ENCODE data around the gene MSI2.

MSI2 gene

GRCh38 chr17:57672971-57673370, 416.6 kb downstream of the MSI2 start:
- H3K4me1 ChIP-seq (ENCODE audit: control insufficient read depth, low read depth, low read length) = no peaks in the 10 kb centered on the region
- no peak overlapping the region for H3K27ac ChIP-seq (ENCODE audit: low read depth, low read length)
- H3K18ac ChIP-seq (ENCODE audit: low read length) = no peak overlapping the region
- no peaks in the 10 kb centered on the region for H3K79me2 ChIP-seq (ENCODE audit: control insufficient read depth, insufficient read depth, low read length)
- H3K23ac ChIP-seq (ENCODE audit: low read length) = no peak overlapping the region
- no peaks in the 10 kb centered on the region for H3K27me3 ChIP-seq (ENCODE audit: insufficient read depth, low read length, poor library complexity)
- H3K79me1 ChIP-seq (ENCODE audit: low read length) = no peaks in the 10 kb centered on the region
- no peak overlapping the region for H3K4me2 ChIP-seq (ENCODE audit: low read length)
- no peak overlapping the region for H3K4ac ChIP-seq (ENCODE audit: low read depth, low read length)
- DNase-seq = no peak
- no peak overlapping the region for H2BK15ac ChIP-seq (replicated peaks; ENCODE audit: low read depth)
- H3K4me3 ChIP-seq (ENCODE audit: low read length) = no peak overlapping the region
- H4K5ac ChIP-seq (ENCODE audit: low read length) = no peak overlapping the region
- no CpG with 5 or more reads among the region's 4 CpGs for WGBS (ENCODE audit: extremely low coverage, insufficient coverage, low lambda C conversion rate)
- H2BK120ac ChIP-seq (ENCODE audit: low read depth, low read length) = no peak overlapping the region
- no peak overlapping the region for H2AK5ac ChIP-seq (ENCODE audit: low read length)
- H3K56ac ChIP-seq (ENCODE audit: low read length) = no peak overlapping the region
- no peak overlapping the region for H3K9ac ChIP-seq (ENCODE audit: low read length)
- H2BK5ac ChIP-seq (ENCODE audit: low read length) = no peak overlapping the region
- no peaks in the 10 kb centered on the region for H3K36me3 ChIP-seq (ENCODE audit: control insufficient read depth, insufficient read depth, low read length)
- no peak overlapping the region for H4K8ac ChIP-seq (ENCODE audit: low read depth, low read length)

GRCh38 chr17:57674894-57675293, 418.6 kb downstream of the MSI2 start:
- H3K18ac ChIP-seq (ENCODE audit: low read length) = no peak overlapping the region
- no peaks in the 10 kb centered on the region for H3K4me1 ChIP-seq (ENCODE audit: control insufficient read depth, low read depth, low read length)
- H3K9ac ChIP-seq (ENCODE audit: low read length) = no peak overlapping the region

GRCh38 chr17:57675427-57676387, 419.4 kb downstream of the MSI2 start:
- DNase-seq = no peak
- no peak overlapping the region for H3K4me3 ChIP-seq (ENCODE audit: low read length)

More at GRCh38 chr17:57674894-57675293, 418.6 kb downstream of the MSI2 start:
- H2BK120ac ChIP-seq (ENCODE audit: low read depth, low read length) = no peak overlapping the region
- H2BK5ac ChIP-seq (ENCODE audit: low read length) = no peak overlapping the region
- WGBS (ENCODE audit: extremely low coverage, insufficient coverage, low lambda C conversion rate) = no CpG with 5 or more reads among the region's 22 CpGs
- no peak overlapping the region for H4K5ac ChIP-seq (ENCODE audit: low read length)
- H3K27ac ChIP-seq (ENCODE audit: low read depth, low read length) = no peak overlapping the region
- H3K36me3 ChIP-seq (ENCODE audit: control insufficient read depth, insufficient read depth, low read length) = no peaks in the 10 kb centered on the region
- no peaks in the 10 kb centered on the region for H3K79me2 ChIP-seq (ENCODE audit: control insufficient read depth, insufficient read depth, low read length)
- no peak overlapping the region for H3K4ac ChIP-seq (ENCODE audit: low read depth, low read length)
- H3K27me3 ChIP-seq (ENCODE audit: insufficient read depth, low read length, poor library complexity) = no peaks in the 10 kb centered on the region
- H3K4me3 ChIP-seq (ENCODE audit: low read length) = no peak overlapping the region
- H3K4me2 ChIP-seq (ENCODE audit: low read length) = no peak overlapping the region
- no peak overlapping the region for H4K8ac ChIP-seq (ENCODE audit: low read depth, low read length)
- no peak overlapping the region for H2BK15ac ChIP-seq (replicated peaks; ENCODE audit: low read depth)
- no peak overlapping the region for H3K56ac ChIP-seq (ENCODE audit: low read length)
- no peak overlapping the region for H3K23ac ChIP-seq (ENCODE audit: low read length)
- H2AK5ac ChIP-seq (ENCODE audit: low read length) = no peak overlapping the region
- no peaks in the 10 kb centered on the region for H3K79me1 ChIP-seq (ENCODE audit: low read length)
- no peak for DNase-seq

GRCh38 chr17:57676543-57676942, 420.2 kb downstream of the MSI2 start:
- no peak overlapping the region for H3K27ac ChIP-seq (ENCODE audit: low read depth, low read length)
- H3K9ac ChIP-seq (ENCODE audit: low read length) = no peak overlapping the region
- no peak overlapping the region for H4K8ac ChIP-seq (ENCODE audit: low read depth, low read length)
- H3K79me1 ChIP-seq (ENCODE audit: low read length) = no peaks in the 10 kb centered on the region
- no peak overlapping the region for H2BK5ac ChIP-seq (ENCODE audit: low read length)
- no CpG with 5 or more reads among the region's 7 CpGs for WGBS (ENCODE audit: extremely low coverage, insufficient coverage, low lambda C conversion rate)
- H3K27me3 ChIP-seq (ENCODE audit: insufficient read depth, low read length, poor library complexity) = no peaks in the 10 kb centered on the region
- no peak overlapping the region for H3K4ac ChIP-seq (ENCODE audit: low read depth, low read length)
- no peak for DNase-seq
- H3K4me1 ChIP-seq (ENCODE audit: control insufficient read depth, low read depth, low read length) = no peaks in the 10 kb centered on the region
- H3K18ac ChIP-seq (ENCODE audit: low read length) = no peak overlapping the region
- no peak overlapping the region for H2BK15ac ChIP-seq (replicated peaks; ENCODE audit: low read depth)
- H3K4me2 ChIP-seq (ENCODE audit: low read length) = no peak overlapping the region
- H3K23ac ChIP-seq (ENCODE audit: low read length) = no peak overlapping the region
- no peak overlapping the region for H3K56ac ChIP-seq (ENCODE audit: low read length)
- H3K4me3 ChIP-seq (ENCODE audit: low read length) = no peak overlapping the region
- no peak overlapping the region for H2BK120ac ChIP-seq (ENCODE audit: low read depth, low read length)
- H3K36me3 ChIP-seq (ENCODE audit: control insufficient read depth, insufficient read depth, low read length) = no peaks in the 10 kb centered on the region
- H3K79me2 ChIP-seq (ENCODE audit: control insufficient read depth, insufficient read depth, low read length) = no peaks in the 10 kb centered on the region
- no peak overlapping the region for H4K5ac ChIP-seq (ENCODE audit: low read length)
- H2AK5ac ChIP-seq (ENCODE audit: low read length) = no peak overlapping the region

More at GRCh38 chr17:57675427-57676387, 419.4 kb downstream of the MSI2 start:
- Histone ChIP-seq H2AK5ac (ENCODE audit: low read length) (no peak overlapping the region), H3K27me3 (ENCODE audit: insufficient read depth, low read length, poor library complexity) (no peaks in the 10 kb centered on the region), H3K36me3 (ENCODE audit: control insufficient read depth, insufficient read depth, low read length) (no peaks in the 10 kb centered on the region), H3K79me2 (ENCODE audit: control insufficient read depth, insufficient read depth, low read length) (no peaks in the 10 kb centered on the region), H2BK120ac (ENCODE audit: low read depth, low read length) (no peak overlapping the region), H3K27ac (ENCODE audit: low read depth, low read length) (no peak overlapping the region), H3K4ac (ENCODE audit: low read depth, low read length) (no peak overlapping the region), H2BK15ac (replicated peaks; ENCODE audit: low read depth) (no peak overlapping the region), H3K79me1 (ENCODE audit: low read length) (no peaks in the 10 kb centered on the region), H4K5ac (ENCODE audit: low read length) (no peak overlapping the region), H3K56ac (ENCODE audit: low read length) (no peak overlapping the region), H3K23ac (ENCODE audit: low read length) (no peak overlapping the region), H3K9ac (ENCODE audit: low read length) (no peak overlapping the region), H3K18ac (ENCODE audit: low read length) (no peak overlapping the region), H3K4me2 (ENCODE audit: low read length) (no peak overlapping the region), H2BK5ac (ENCODE audit: low read length) (no peak overlapping the region), H3K4me1 (ENCODE audit: control insufficient read depth, low read depth, low read length) (no peaks in the 10 kb centered on the region), H4K8ac (ENCODE audit: low read depth, low read length) (no peak overlapping the region)
- WGBS (ENCODE audit: extremely low coverage, insufficient coverage, low lambda C conversion rate) = no CpG with 5 or more reads among the region's 24 CpGs

- Histone ChIP-seq H3K23ac (ENCODE audit: low read length) (no peak overlapping the region), H2BK15ac (replicated peaks; ENCODE audit: low read depth) (no peak overlapping the region), H2BK120ac (ENCODE audit: low read depth, low read length) (no peak overlapping the region), H3K79me1 (ENCODE audit: low read length) (no peaks in the 10 kb centered on the region), H3K79me2 (ENCODE audit: control insufficient read depth, insufficient read depth, low read length) (no peaks in the 10 kb centered on the region), H3K27me3 (ENCODE audit: insufficient read depth, low read length, poor library complexity) (no peaks in the 10 kb centered on the region), H3K4me2 (ENCODE audit: low read length) (no peak overlapping the region), H2AK5ac (ENCODE audit: low read length) (no peak overlapping the region), H3K36me3 (ENCODE audit: control insufficient read depth, insufficient read depth, low read length) (no peaks in the 10 kb centered on the region), H3K4me1 (ENCODE audit: control insufficient read depth, low read depth, low read length) (no peaks in the 10 kb centered on the region), H3K4me3 (ENCODE audit: low read length) (no peak overlapping the region), H2BK5ac (ENCODE audit: low read length) (no peak overlapping the region), H3K56ac (ENCODE audit: low read length) (no peak overlapping the region), H3K4ac (ENCODE audit: low read depth, low read length) (no peak overlapping the region), H4K8ac (ENCODE audit: low read depth, low read length) (no peak overlapping the region), H3K18ac (ENCODE audit: low read length) (no peak overlapping the region), H4K5ac (ENCODE audit: low read length) (no peak overlapping the region), H3K9ac (ENCODE audit: low read length) (no peak overlapping the region), H3K27ac (ENCODE audit: low read depth, low read length) (no peak overlapping the region)
- DNase-seq = no peak
- WGBS (ENCODE audit: extremely low coverage, insufficient coverage, low lambda C conversion rate) = no CpG with 5 or more reads among the region's 5 CpGs
Observed at GRCh38 chr17:57677301-57677700, 421.0 kb downstream of the MSI2 start.
